Measurements from ENCODE around the gene NXPE3.

NXPE3 gene

GRCh38 chr3:101823525-101823924 lies 44.5 kb downstream of the NXPE3 start:
- H3F3A ChIP-seq (ENCODE audit: control insufficient read depth, insufficient read depth) = peaks cover 18% of the 10 kb centered on the region
- H3K9me2 ChIP-seq (replicated peaks; ENCODE audit: control insufficient read depth, low read length) = no peaks in the 10 kb centered on the region
- peaks cover 35% of the 10 kb centered on the region for H3K4me1 ChIP-seq (ENCODE audit: control insufficient read depth, low read length)
- no peak overlapping the region for H3K27ac ChIP-seq (ENCODE audit: low read depth, low read length)
- no peak overlapping the region for H3K4me3 ChIP-seq (ENCODE audit: low read length)
- H4K20me1 ChIP-seq (ENCODE audit: control insufficient read depth, insufficient read depth, low read depth, low read length) = no peaks in the 10 kb centered on the region
- TF ChIP-seq EZH2phosphoT487 (IDR thresholded peaks at IDR 0.05; ENCODE audit: borderline replicate concordance, low read length) (no peak), CTCF (IDR thresholded peaks at IDR 0.05; ENCODE audit: low read depth, low read length, poor library complexity, severe bottlenecking) (no peak)
- peaks cover 28% of the 10 kb centered on the region for H3K36me3 ChIP-seq (ENCODE audit: control insufficient read depth, low read length)
- no peaks in the 10 kb centered on the region for H3K27me3 ChIP-seq (ENCODE audit: control insufficient read depth, low read length)
- no peak overlapping the region for H3K4me2 ChIP-seq (ENCODE audit: low read length)
- H3K9me3 ChIP-seq (ENCODE audit: control insufficient read depth, insufficient read depth, low read length) = no peaks in the 10 kb centered on the region
- peaks cover 8% of the 10 kb centered on the region for H3K79me2 ChIP-seq (ENCODE audit: control insufficient read depth, low read length)

GRCh38 chr3:101824702-101825101 lies 45.7 kb downstream of the NXPE3 start:
- Histone ChIP-seq H3K79me2 (ENCODE audit: control insufficient read depth, low read length) (peaks cover 19% of the 10 kb centered on the region), H3K9me2 (replicated peaks; ENCODE audit: control insufficient read depth, low read length) (no peaks in the 10 kb centered on the region), H3K36me3 (ENCODE audit: control insufficient read depth, low read length) (peaks cover 21% of the 10 kb centered on the region), H3K4me3 (ENCODE audit: low read length) (no peak overlapping the region), H3K4me2 (ENCODE audit: low read length) (no peak overlapping the region), H3K27ac (ENCODE audit: low read depth, low read length) (no peak overlapping the region), H3K4me1 (ENCODE audit: control insufficient read depth, low read length) (peaks cover 34% of the 10 kb centered on the region), H3K27me3 (ENCODE audit: control insufficient read depth, low read length) (no peaks in the 10 kb centered on the region), H4K20me1 (ENCODE audit: control insufficient read depth, insufficient read depth, low read depth, low read length) (no peaks in the 10 kb centered on the region), H3F3A (ENCODE audit: control insufficient read depth, insufficient read depth) (peaks cover 18% of the 10 kb centered on the region), H3K9me3 (ENCODE audit: control insufficient read depth, insufficient read depth, low read length) (no peaks in the 10 kb centered on the region)
- TF ChIP-seq CTCF (IDR thresholded peaks at IDR 0.05; ENCODE audit: low read depth, low read length, poor library complexity, severe bottlenecking) = no peak
- no peak for TF ChIP-seq EZH2phosphoT487 (IDR thresholded peaks at IDR 0.05; ENCODE audit: borderline replicate concordance, low read length)

- Histone ChIP-seq H3K36me3 (ENCODE audit: control insufficient read depth, low read length) (peaks cover 22% of the 10 kb centered on the region), H4K20me1 (ENCODE audit: control insufficient read depth, insufficient read depth, low read depth, low read length) (no peaks in the 10 kb centered on the region), H3K4me3 (ENCODE audit: low read length) (peak overlapping the region; percentile 39), H3F3A (ENCODE audit: control insufficient read depth, insufficient read depth) (peaks cover 18% of the 10 kb centered on the region), H3K79me2 (ENCODE audit: control insufficient read depth, low read length) (peaks cover 32% of the 10 kb centered on the region), H3K9me3 (ENCODE audit: control insufficient read depth, insufficient read depth, low read length) (no peaks in the 10 kb centered on the region), H3K4me2 (ENCODE audit: low read length) (peak overlapping the region; percentile 55), H3K4me1 (ENCODE audit: control insufficient read depth, low read length) (peaks cover 40% of the 10 kb centered on the region), H3K27me3 (ENCODE audit: control insufficient read depth, low read length) (no peaks in the 10 kb centered on the region), H3K27ac (ENCODE audit: low read depth, low read length) (peak overlapping the region; percentile 36), H3K9me2 (replicated peaks; ENCODE audit: control insufficient read depth, low read length) (no peaks in the 10 kb centered on the region)
- TF ChIP-seq EZH2phosphoT487 (IDR thresholded peaks at IDR 0.05; ENCODE audit: borderline replicate concordance, low read length) (no peak), CTCF (IDR thresholded peaks at IDR 0.05; ENCODE audit: low read depth, low read length, poor library complexity, severe bottlenecking) (no peak)
These were observed 47.0 kb downstream of the NXPE3 start for GRCh38 chr3:101825904-101826445.
